Aorta (tissue), 5 donors: ENCODE data around the gene PRKCE. TPM values are rescaled to one million over a fixed set of nuclear protein-coding genes. Genes with fewer than 3 reads are reported as not detected.
A peak's percentile ranks its signal among the peaks of the same experiment; 100 is the strongest.

Source experiments
- ATAC-seq: fragments of 200-7000 bp; cut with Tn5 transposase; one replicate; pipeline ENCODE4 v1.9.1; 2022; ENCODE audit warnings: moderate library complexity; ENCODE audit not compliant: low FRiP score
- DNase-seq, 2 donors: peaks; one replicate each; pipeline ENCODE4 v3.0.0-alpha.2; 2020
- H3K27ac ChIP-seq, 2 donors: one replicate each; pipeline ENCODE4 v1.5.1; 2013; ENCODE audit warnings: low read length in 2 of 2, mild to moderate bottlenecking in 2 of 2, moderate library complexity in 2 of 2, control low read depth in 1 of 2, inconsistent platforms in 1 of 2, low read depth in 1 of 2
- H3K27me3 ChIP-seq, 2 donors: one replicate each; pipeline ENCODE4 v1.6.1; 2013; ENCODE audit warnings: control low read depth in 1 of 2, low read length in 1 of 2, mild to moderate bottlenecking in 1 of 2, moderate library complexity in 1 of 2; ENCODE audit not compliant: insufficient read depth in 2 of 2, control insufficient read depth in 1 of 2
- H3K36me3 ChIP-seq, 2 donors: one replicate each; pipeline ENCODE4 v1.6.1; 2013; ENCODE audit warnings: control low read depth in 1 of 2, low read length in 1 of 2, mild to moderate bottlenecking in 1 of 2; ENCODE audit not compliant: insufficient read depth in 2 of 2, control insufficient read depth in 1 of 2
- H3K4me1 ChIP-seq, 2 donors: one replicate each; pipeline ENCODE4 v1.6.1; 2013; ENCODE audit warnings: low read length in 2 of 2, control low read depth in 1 of 2, mild to moderate bottlenecking in 1 of 2, moderate library complexity in 1 of 2; ENCODE audit not compliant: insufficient read depth in 2 of 2, control insufficient read depth in 1 of 2
- H3K4me3 ChIP-seq, 2 donors: one replicate each; pipeline ENCODE4 v1.5.1; 2013; ENCODE audit warnings: low read length in 2 of 2, control low read depth in 1 of 2, mild to moderate bottlenecking in 1 of 2
- H3K9me3 ChIP-seq: one replicate; pipeline ENCODE4 v1.6.1; 2013; ENCODE audit warnings: mild to moderate bottlenecking, low read length; ENCODE audit not compliant: control insufficient read depth
- WGBS, 2 donors: extraction: QIAGEN DNeasy Blood & Tissue Kit; methylation state at CpG; one replicate each; pipeline ENCODE4 v1.1.7; 2013; 5-methylcytosine and 5-hydroxymethylcytosine counted together
- intact Hi-C, 2 donors: fragments of 100-400 bp; cut with DNase I; formaldehyde crosslinking; loops; one replicate each; pipeline versions ENCODE4 v1.14.2 to v1.15.0; 2022
- polyA plus RNA-seq, 2 donors: library from polyadenylated mRNA; stranded (reverse); fragments of 200-250 nt; gene quantifications; one replicate each; pipeline ENCODE4 v1.2.3, GENCODE V29; 2013
- total RNA-seq, 2 donors: library from RNA; stranded (reverse); fragmentation: NEBNext Ultra II Directional; extraction: Animal tissue kit (Norgen Biotek cat#: 25700); gene quantifications; one replicate each; pipeline ENCODE4 v1.2.1, GENCODE V29; 2021
- donor health status: healthy with polysubstance abuse.
- donor health status: Bipolar disorder and iron deficiency.
- donor health status: DM: no; HTN: no; CAD: no.
- donor health status: DM: no; HTN: no; CAD: no.
- donor health status: DM: yes; HTN: yes; CAD: no.

The PRKCE gene
- total and polyA plus RNA-seq, 4 donors: 1.5 to 23.8 (median 11.2) TPM

DNA sequence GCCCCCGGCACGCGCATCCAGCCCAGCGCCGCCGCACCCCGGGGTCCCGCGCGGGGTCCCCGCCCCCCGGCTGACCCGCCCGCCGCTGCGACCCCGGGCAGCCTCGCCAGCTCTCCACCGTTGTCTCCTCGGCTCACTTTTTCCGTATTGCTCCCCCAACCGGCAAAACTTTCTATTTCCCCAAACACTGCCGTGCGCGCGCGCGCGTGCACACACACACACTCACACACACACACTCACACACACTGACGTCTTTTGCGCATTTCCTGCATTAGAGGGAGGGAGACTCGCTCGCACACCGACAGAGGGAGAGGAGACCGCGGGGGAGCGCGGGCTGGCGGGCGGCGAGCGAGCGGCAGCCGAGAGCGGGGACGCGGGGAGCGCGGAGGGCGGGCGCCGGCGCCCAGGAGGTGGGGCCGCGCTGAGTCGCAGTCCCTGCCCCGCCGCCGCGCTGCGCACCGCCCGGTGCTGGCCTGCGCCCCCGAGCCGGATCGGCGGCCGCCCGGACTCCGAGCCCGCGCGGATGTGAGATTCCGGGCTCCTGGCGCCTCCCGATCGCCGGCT, 542 bp upstream of the PRKCE start:
- Histone ChIP-seq H3K27me3 (no peaks in the 10 kb centered on the region), H3K4me3 (peak overlapping the region; percentile 72 to 88), H3K36me3 (no peaks in the 10 kb centered on the region), H3K27ac (peak overlapping the region; percentile 88 to 93), H3K4me1 (no peaks in the 10 kb centered on the region), H3K9me3 (no peaks in the 10 kb centered on the region)
- ATAC-seq: peak; percentile 90
- 1% methylated on average over 46 to 79 of the region's 79 CpGs for WGBS, 2 donors
- peak; percentile 95 to 96 for DNase-seq
- intact Hi-C loops: no loop called here

DNA sequence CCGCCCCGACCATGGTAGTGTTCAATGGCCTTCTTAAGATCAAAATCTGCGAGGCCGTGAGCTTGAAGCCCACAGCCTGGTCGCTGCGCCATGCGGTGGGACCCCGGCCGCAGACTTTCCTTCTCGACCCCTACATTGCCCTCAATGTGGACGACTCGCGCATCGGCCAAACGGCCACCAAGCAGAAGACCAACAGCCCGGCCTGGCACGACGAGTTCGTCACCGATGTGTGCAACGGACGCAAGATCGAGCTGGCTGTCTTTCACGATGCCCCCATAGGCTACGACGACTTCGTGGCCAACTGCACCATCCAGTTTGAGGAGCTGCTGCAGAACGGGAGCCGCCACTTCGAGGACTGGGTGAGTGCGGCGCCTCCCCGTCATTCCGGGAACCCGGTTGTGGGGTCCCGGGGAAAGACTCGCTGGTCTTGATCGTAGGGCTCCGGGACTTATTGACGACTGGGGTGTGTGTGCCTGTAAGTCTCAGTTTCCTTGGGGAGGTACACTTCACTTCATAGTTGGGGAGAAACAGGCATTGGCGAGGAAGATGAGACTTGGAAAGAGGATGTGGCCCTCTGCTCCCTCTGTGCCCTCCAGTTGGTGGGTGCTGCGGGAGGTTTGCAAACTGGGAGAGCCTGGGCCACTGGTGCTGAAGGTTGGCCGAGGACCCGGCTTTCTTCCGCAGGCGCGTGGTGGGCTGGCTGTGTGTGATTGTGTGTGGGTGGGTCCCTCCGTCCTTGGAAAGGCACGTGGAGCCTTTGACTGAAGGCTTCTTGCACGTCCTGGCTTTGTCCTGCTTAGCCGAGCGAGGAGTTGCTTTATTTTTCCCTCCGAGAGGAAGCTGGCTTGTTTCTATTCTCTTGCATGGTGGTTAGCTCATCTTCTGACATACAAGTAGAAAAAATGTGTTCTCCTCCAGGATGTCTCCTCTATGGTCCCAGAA, 886 bp downstream of the PRKCE start:
- Histone ChIP-seq H3K27ac (no peak overlapping the region), H3K9me3 (no peaks in the 10 kb centered on the region), H3K36me3 (no peaks in the 10 kb centered on the region), H3K27me3 (no peaks in the 10 kb centered on the region), H3K4me3 (peak overlapping the region; percentile 72 to 88), H3K4me1 (no peaks in the 10 kb centered on the region)
- 1% methylated on average over 53 of the region's 53 CpGs for WGBS, 2 donors
- DNase-seq (peak; percentile 74 to 83), ATAC-seq (peak; percentile 9)
- intact Hi-C loops: no loop called here

DNA sequence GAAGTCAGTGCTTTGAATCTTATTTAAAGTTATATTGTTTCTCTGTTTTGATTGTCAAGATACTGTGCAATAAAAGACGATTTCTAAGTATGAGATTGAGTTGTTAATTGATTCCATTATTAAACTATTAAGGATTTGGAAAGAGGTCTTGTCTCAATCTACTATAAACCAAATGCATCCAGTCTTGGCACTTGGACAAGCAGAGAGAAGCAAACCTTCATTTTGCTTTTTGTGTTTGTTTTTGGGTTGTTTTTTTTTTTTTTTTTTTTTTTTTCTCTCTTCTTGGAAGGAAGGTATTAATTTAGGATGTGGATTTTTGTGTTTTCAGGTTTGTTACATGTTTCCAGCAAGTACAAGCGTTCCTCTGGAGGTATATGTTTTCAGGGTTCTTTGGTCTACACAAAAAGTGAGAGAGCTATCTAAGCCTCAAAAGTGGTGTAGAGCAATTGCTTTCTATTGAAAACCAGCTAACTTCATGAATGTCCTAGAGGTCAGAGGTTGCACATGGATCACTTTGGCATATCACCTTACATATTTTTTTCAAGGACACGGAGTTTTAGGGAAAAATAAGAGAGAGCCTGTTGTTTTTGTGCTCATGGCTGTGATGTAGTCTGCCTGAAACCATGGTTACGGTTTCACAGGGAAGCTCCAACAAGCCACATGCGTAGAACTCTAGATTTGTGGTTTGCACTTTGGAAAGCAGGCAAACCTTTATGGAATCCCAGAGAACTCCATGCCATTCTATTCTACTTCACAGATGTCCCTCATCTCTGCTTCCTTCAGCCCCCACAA, 1.8 kb downstream of the PRKCE start:
- ATAC-seq (no peak), DNase-seq (no peak)
- intact Hi-C loops: no loop called here
- no peaks in the 10 kb centered on the region for H3K36me3 ChIP-seq
- WGBS, 2 donors: 83 to 89% methylated on average over 5 of the region's 5 CpGs
- no peaks in the 10 kb centered on the region for H3K9me3 ChIP-seq
- H3K27me3 ChIP-seq: no peaks in the 10 kb centered on the region
- no peak overlapping the region for H3K27ac ChIP-seq
- H3K4me3 ChIP-seq: no peak overlapping the region
- no peaks in the 10 kb centered on the region for H3K4me1 ChIP-seq

DNA sequence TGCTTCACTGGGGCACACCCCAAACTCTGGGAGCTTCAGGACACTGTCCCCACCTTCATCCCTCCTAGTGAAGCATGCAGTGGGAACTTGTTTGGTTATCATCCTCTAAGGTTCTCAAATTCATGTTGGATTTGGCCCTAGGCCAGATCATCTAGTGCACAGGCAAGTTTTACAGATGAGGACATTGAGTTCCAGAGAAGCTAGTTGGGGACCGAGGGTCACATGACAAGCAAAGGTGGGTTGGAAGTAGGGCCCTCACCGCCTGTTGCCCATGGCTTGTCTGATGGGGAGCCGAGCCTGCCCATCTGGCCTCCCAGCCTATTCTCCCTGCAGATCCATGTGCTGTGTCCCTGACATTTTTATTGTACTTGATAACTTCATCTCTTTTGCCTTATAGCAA, 2.8 kb downstream of the PRKCE start:
- Histone ChIP-seq H3K36me3 (no peaks in the 10 kb centered on the region), H3K4me1 (no peaks in the 10 kb centered on the region), H3K27me3 (no peaks in the 10 kb centered on the region), H3K27ac (no peak overlapping the region), H3K4me3 (no peak overlapping the region), H3K9me3 (no peaks in the 10 kb centered on the region)
- no peak for ATAC-seq
- intact Hi-C loops: no loop called here
- WGBS, 2 donors: 89 to 91% methylated on average over 3 of the region's 3 CpGs
- DNase-seq: no peak

DNA sequence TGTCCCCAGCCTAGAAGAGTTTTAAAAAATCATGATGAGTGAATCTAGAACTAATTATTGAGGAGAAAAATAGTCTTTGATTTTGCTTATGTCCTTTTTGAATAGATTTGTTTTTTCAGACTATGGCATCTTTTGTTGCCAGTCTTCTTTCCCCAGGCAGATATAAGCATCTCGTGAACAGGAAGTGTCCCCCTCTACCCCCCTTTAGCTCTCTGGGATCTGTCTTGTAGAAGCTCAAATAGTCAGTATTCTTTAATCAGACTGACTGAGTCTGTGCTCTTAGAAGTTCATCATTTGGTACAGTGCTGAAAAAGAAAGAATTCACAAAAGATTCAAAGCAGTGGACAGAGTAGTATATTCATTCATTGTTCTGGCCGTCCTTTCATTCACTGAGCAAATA, 10.4 kb downstream of the PRKCE start:
- no peaks in the 10 kb centered on the region for H3K36me3 ChIP-seq
- H3K9me3 ChIP-seq: no peaks in the 10 kb centered on the region
- ATAC-seq: no peak
- H3K4me3 ChIP-seq: no peak overlapping the region
- DNase-seq: no peak
- H3K27me3 ChIP-seq: no peaks in the 10 kb centered on the region
- H3K27ac ChIP-seq: no peak overlapping the region
- H3K4me1 ChIP-seq: no peaks in the 10 kb centered on the region
- intact Hi-C loops: no loop called here
- 90 to 94% methylated on average over 2 of the region's 2 CpGs for WGBS, 2 donors

DNA sequence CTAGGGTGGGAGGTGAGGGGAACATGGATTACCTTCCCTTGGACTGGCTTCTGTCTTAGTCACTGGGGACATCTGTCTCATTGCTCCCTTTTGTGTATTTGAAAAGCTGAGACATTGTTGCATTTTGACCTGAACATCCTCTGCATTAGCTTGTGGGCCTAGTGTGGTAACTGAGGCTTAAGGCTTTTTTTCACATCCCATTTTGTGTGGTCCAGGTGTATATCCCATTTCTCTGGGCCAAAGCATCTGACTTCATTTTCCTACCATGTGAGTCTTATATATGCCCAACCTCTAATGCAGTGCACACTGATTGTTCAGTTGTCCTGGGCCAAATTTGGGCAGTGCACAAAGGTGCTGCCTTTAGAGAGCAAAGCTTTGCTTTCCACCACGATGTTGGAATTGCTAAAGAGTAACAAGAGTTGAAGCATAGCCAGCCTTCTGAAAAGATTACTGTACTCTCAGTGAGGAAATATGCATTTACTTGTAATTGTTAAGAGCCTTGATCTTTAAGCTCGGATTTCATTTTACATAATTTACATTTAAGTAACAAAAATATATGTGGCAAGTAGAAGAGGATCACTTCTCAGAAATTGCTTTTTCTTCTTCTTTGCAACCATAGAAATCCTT, 13.3 kb downstream of the PRKCE start:
- ATAC-seq (no peak), DNase-seq (no peak)
- intact Hi-C loops: no loop called here
- Histone ChIP-seq H3K36me3 (no peaks in the 10 kb centered on the region), H3K27ac (no peak overlapping the region), H3K27me3 (no peaks in the 10 kb centered on the region), H3K9me3 (no peaks in the 10 kb centered on the region), H3K4me1 (no peaks in the 10 kb centered on the region), H3K4me3 (no peak overlapping the region)
- 42 to 44% methylated on average over 2 of the region's 2 CpGs for WGBS, 2 donors

DNA sequence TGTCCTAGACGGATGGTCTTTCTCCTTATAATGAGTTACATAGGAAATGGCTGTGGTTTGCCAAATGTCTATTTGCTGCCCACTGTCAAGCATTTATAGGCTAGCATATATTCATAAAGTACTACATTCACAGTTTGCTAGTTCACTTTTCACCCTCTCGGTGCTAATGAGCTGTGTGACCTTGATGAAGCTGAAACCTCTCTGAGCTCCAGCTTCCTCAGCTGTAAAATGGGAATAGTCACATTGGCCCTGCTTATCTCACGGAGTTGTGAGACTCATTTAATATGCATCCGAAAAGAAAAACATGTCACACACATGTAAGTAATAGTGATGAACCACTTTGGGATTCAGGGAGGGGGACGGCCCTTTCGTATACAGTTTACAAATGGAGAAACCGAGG, 17.0 kb downstream of the PRKCE start:
- no peaks in the 10 kb centered on the region for H3K27me3 ChIP-seq
- no peaks in the 10 kb centered on the region for H3K9me3 ChIP-seq
- intact Hi-C loops: no loop called here
- H3K4me3 ChIP-seq: no peak overlapping the region
- H3K4me1 ChIP-seq: no peaks in the 10 kb centered on the region
- ATAC-seq (no peak), DNase-seq (no peak)
- H3K36me3 ChIP-seq: no peaks in the 10 kb centered on the region
- no peak overlapping the region for H3K27ac ChIP-seq
- WGBS, 2 donors: 85 to 86% methylated on average over 7 of the region's 7 CpGs

DNA sequence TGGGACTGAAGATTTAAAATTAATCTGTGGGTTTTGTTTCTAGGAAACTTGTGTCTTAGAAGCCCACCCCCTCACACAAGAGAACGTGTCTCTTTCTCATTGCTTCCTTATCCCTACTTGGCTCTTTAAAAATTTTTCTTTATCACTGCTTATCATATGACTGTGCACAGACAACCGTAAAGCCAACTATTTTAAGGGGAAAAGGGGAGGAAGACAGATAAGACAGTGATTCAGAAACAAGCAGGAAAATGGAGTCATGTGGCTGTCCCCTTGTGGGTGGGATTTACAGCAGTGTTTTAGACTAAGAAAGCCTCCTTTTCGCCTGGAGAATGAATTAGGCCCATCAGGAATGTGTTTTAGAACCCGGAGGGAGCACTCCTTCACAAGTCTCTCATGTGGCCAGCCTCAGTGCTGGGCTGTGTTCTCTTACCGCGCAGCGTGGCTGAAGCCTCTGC, 17.6 kb downstream of the PRKCE start:
- WGBS, 2 donors: 33 to 40% methylated on average over 7 of the region's 7 CpGs
- intact Hi-C loops: no loop called here
- Histone ChIP-seq H3K9me3 (no peaks in the 10 kb centered on the region), H3K27ac (no peak overlapping the region), H3K36me3 (no peaks in the 10 kb centered on the region), H3K27me3 (no peaks in the 10 kb centered on the region), H3K4me3 (no peak overlapping the region), H3K4me1 (peaks cover 0 to under 1% of the 10 kb centered on the region in 2 donors)
- ATAC-seq: peak; percentile 48
- no peak for DNase-seq
